A673 (cell line): ENCODE measurements around the gene GRIK3. TPM values are rescaled to one million over a fixed set of nuclear protein-coding genes. Genes with fewer than 3 reads are reported as not detected.

Experiments used
- BruUV-seq: library from RNA; stranded (reverse); fragments of 400-500 nt; replicated peaks from 2 replicates; lab custom pipeline; 2021; lab: Mats Ljungman, UMichigan
- CTCF ChIA-PET: fragments of 300-600 bp; sonication (Branson Sonifier 250); formaldehyde crosslinking; loops from one replicate; lab custom pipeline; 2022; ENCODE audit warnings: antibody characterized with exemption; lab: Charles Lee
- POLR2A ChIA-PET: fragments of 300-600 bp; sonication (Branson Sonifier 250); formaldehyde crosslinking; loops from one replicate; lab custom pipeline; 2022; ENCODE audit warnings: antibody characterized with exemption; ENCODE audit not compliant: low non-redundant PET; lab: Charles Lee
- DNase-seq: peaks from one replicate; pipeline ENCODE4 v3.0.0-alpha.2; 2015; ENCODE audit warnings: low spot score
- H3K27ac ChIP-seq: fragments of 200-600 bp; sonication (generic); 2 replicates; pipeline ENCODE4 v1.5.1; 2016; ENCODE audit warnings: mixed run types, low read depth, mild to moderate bottlenecking, mixed read lengths, antibody characterized with exemption, low read length; ENCODE audit not compliant: poor library complexity, severe bottlenecking
- H3K27me3 ChIP-seq: fragments of 200-600 bp; sonication (generic); replicated peaks from 2 replicates; pipeline ENCODE4 v1.6.1; 2017; ENCODE audit warnings: mixed run types, low read depth, mild to moderate bottlenecking, mixed read lengths, antibody characterized with exemption, low read length; ENCODE audit not compliant: insufficient read depth, poor library complexity
- H3K36me3 ChIP-seq: fragments of 200-600 bp; sonication (generic); 2 replicates; pipeline ENCODE4 v1.6.1; 2016; ENCODE audit warnings: mixed run types, mild to moderate bottlenecking, mixed read lengths, antibody characterized with exemption, low read length; ENCODE audit not compliant: insufficient read depth, poor library complexity, severe bottlenecking
- H3K4me1 ChIP-seq: fragments of 200-600 bp; sonication (generic); 2 replicates; pipeline ENCODE4 v1.6.1; 2017; ENCODE audit warnings: mixed run types, mild to moderate bottlenecking, mixed read lengths, antibody characterized with exemption, low read length; ENCODE audit not compliant: insufficient read depth, poor library complexity, severe bottlenecking
- H3K4me3 ChIP-seq: fragments of 200-600 bp; sonication (generic); 2 replicates; pipeline ENCODE4 v1.5.1; 2016; ENCODE audit warnings: low read depth, mixed run types, mild to moderate bottlenecking, mixed read lengths, low read length; ENCODE audit not compliant: poor library complexity, severe bottlenecking
- H3K9me3 ChIP-seq: fragments of 200-600 bp; sonication (generic); 2 replicates; pipeline ENCODE4 v1.6.1; 2016; ENCODE audit warnings: mixed run types, low read depth, mild to moderate bottlenecking, mixed read lengths, antibody characterized with exemption, low read length; ENCODE audit not compliant: poor library complexity, severe bottlenecking
- EZH2 ChIP-seq: fragments of 200-600 bp; sonication (generic); IDR thresholded peaks from 2 replicates; pipeline ENCODE4 v1.6.1; 2017; ENCODE audit warnings: borderline replicate concordance, low read depth, mild to moderate bottlenecking, mixed read lengths, antibody characterized with exemption, low read length; ENCODE audit not compliant: poor library complexity, severe bottlenecking
- intact Hi-C: fragments of 100-400 bp; cut with micrococcal nuclease; formaldehyde crosslinking; loops from one replicate; pipeline ENCODE4 v1.10.0; 2022; ENCODE audit not compliant: unreplicated experiment
- total RNA-seq: library from RNA; stranded (reverse); gene quantifications from 2 replicates; pipeline ENCODE4 v1.2.3, GENCODE V29; 2021
- TF ChIP-seq, protein P1 (sequence below): fragments of 300-800, 200-600 bp; sonication (generic); conservative IDR thresholded peaks from 2 replicates; pipeline ENCODE4 v1.5.1; 2017; ENCODE audit warnings: low read depth, mild to moderate bottlenecking, antibody characterized with exemption, low read length, moderate library complexity, mixed read lengths

Gene GRIK3
- total RNA-seq, 1 experiment from 2014 or later, result 0.17 TPM

DNA sequence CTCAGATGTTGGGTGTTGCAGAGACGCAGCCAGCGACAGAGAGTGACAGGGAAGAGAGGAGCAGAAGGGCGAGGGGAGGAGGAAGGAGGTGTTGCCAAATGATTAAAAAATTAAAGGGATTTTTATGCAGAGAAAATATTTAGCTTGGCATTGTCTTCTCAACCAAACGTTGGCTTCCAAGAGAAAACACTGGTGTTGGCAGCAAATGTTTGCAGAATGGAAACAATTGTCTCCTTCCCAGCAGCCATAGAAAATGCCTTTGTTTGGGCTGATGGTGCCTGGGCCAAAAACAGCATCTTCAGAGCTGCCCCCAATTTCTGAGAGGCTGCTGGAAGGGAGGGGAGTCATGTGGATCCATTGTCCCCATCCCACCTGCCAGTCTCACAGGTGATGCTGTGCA, 29.7 kb upstream of the GRIK3 start:
- H3K9me3 ChIP-seq, result no peaks in the 10 kb centered on the region

GRCh38 chr1:37059346-37059745, 25.0 kb upstream of the GRIK3 start:
- intact Hi-C loops, result no loop called here
- Histone ChIP-seq H3K27me3 (peaks cover 6% of the 10 kb centered on the region), H3K4me3 (no peak overlapping the region), H3K4me1 (no peaks in the 10 kb centered on the region), H3K27ac (no peak overlapping the region), H3K9me3 (no peaks in the 10 kb centered on the region), H3K36me3 (no peaks in the 10 kb centered on the region)
- POLR2A ChIA-PET, result interaction anchor here (0.7 kb wide), 1 partner anchor 29 kb away, joined by 3 read pairs; no protein-coding TSS in a partner anchor
- BruUV-seq, result no TSS peak
- CTCF ChIA-PET, result no interaction called here
- no peak for DNase-seq
- TF ChIP-seq, protein P1, sequence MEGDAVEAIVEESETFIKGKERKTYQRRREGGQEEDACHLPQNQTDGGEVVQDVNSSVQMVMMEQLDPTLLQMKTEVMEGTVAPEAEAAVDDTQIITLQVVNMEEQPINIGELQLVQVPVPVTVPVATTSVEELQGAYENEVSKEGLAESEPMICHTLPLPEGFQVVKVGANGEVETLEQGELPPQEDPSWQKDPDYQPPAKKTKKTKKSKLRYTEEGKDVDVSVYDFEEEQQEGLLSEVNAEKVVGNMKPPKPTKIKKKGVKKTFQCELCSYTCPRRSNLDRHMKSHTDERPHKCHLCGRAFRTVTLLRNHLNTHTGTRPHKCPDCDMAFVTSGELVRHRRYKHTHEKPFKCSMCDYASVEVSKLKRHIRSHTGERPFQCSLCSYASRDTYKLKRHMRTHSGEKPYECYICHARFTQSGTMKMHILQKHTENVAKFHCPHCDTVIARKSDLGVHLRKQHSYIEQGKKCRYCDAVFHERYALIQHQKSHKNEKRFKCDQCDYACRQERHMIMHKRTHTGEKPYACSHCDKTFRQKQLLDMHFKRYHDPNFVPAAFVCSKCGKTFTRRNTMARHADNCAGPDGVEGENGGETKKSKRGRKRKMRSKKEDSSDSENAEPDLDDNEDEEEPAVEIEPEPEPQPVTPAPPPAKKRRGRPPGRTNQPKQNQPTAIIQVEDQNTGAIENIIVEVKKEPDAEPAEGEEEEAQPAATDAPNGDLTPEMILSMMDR, result no peak
- TF ChIP-seq EZH2, result no peak

More for the DNA sequence above, 29.7 kb upstream of the GRIK3 start:
- peaks cover 17% of the 10 kb centered on the region for H3K27me3 ChIP-seq
- H3K4me3 ChIP-seq, result no peak overlapping the region
- no peaks in the 10 kb centered on the region for H3K36me3 ChIP-seq
- BruUV-seq, result no TSS peak
- intact Hi-C loops, result no loop called here
- no peaks in the 10 kb centered on the region for H3K4me1 ChIP-seq
- CTCF ChIA-PET, result no interaction called here
- POLR2A ChIA-PET, result no interaction called here
- no peak overlapping the region for H3K27ac ChIP-seq
- no peak for DNase-seq
- no peak for TF ChIP-seq EZH2
- TF ChIP-seq, protein P1, result no peak

DNA sequence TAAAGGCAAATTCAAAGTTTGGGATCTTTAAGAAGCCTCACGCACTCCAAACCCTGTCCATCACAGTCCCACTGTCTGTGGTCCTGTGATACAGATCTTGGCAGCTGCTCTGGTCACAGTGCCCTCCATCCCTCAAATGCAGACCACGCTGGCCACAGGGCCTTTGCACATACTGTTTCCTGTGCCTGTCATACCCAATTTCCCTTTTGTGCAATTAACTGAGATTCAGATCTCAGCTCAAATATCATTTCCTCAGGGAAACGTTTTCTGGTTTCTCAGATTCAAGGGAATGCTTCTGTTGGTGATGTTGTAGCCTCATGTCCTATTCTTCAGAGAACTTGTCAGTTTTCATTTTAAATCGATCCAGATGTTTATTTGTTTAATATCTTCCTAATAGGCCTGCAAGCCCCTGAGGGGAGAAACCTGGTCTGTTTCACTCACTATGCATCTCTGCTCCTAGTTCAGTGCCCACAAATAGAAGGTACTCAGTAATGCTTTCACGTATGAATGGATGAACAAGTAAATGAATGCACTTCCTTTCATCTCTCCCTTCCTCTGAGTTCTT, 24.2 kb upstream of the GRIK3 start:
- H3K27me3 ChIP-seq, result peaks cover 6% of the 10 kb centered on the region
- no peak overlapping the region for H3K27ac ChIP-seq
- no peak for DNase-seq
- TF ChIP-seq EZH2, result no peak
- TF ChIP-seq, protein P1, result no peak
- CTCF ChIA-PET, result no interaction called here
- H3K36me3 ChIP-seq, result no peaks in the 10 kb centered on the region
- intact Hi-C loops, result no loop called here
- H3K4me1 ChIP-seq, result no peaks in the 10 kb centered on the region
- no peak overlapping the region for H3K4me3 ChIP-seq
- POLR2A ChIA-PET, result no interaction called here
- H3K9me3 ChIP-seq, result no peaks in the 10 kb centered on the region
- no TSS peak for BruUV-seq
